Kidney epithelial cell (primary cell): Measurements from ENCODE around the gene UPB1. TPM values are rescaled to one million over a fixed set of nuclear protein-coding genes. Genes with fewer than 3 reads are reported as not detected.

Experiments used
- DNase-seq: peaks from one replicate; pipeline ENCODE4 v3.0.0-alpha.2; 2010; ENCODE audit warnings: low read depth
- H3K27me3 ChIP-seq: 2 replicates; pipeline ENCODE4 v1.6.0; 2011; ENCODE audit warnings: low read length; ENCODE audit not compliant: control insufficient read depth, insufficient read depth
- H3K36me3 ChIP-seq: 2 replicates; pipeline ENCODE4 v1.5.1; 2011; ENCODE audit warnings: low read length; ENCODE audit not compliant: control insufficient read depth, insufficient read depth
- H3K4me3 ChIP-seq: 2 replicates; pipeline ENCODE4 v1.5.1; 2011; ENCODE audit warnings: low read depth, mild to moderate bottlenecking, control low read depth, low read length
- total RNA-seq: library from RNA; depleted of rRNA; stranded (reverse); fragments of >200 nt; gene quantifications from 2 replicates; pipeline ENCODE4 v1.2.3, GENCODE V29; 2015
- TF ChIP-seq, protein P1 (sequence below): IDR thresholded peaks from 2 replicates; pipeline ENCODE4 v1.5.1; 2011; ENCODE audit warnings: mild to moderate bottlenecking, moderate library complexity, low read length, control low read depth, inconsistent platforms; ENCODE audit not compliant: insufficient read depth, poor library complexity, severe bottlenecking

The UPB1 gene
- total RNA-seq, 1 donor from 2014 or later: not detected

DNA sequence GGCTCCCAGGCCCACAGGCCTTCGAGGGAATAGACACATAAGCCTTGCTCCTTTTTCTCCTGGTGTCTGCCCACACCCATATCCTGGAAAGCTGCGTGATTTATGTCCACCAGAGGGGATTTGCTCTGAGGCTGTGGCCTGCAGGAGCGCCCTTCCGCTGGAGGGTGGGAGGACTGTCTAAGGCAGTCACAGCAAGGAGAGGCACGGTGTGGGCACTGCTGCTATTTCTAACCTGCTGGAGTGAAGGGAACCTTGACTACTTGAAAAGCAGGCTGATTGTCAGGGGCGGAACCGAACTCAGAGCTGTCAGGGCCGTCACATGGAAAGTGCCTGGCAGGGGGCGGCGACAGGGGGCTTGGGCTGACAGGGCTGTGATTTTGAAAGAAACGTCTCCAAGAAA is 3.7 kb downstream of the UPB1 start:
- TF ChIP-seq, protein P1, sequence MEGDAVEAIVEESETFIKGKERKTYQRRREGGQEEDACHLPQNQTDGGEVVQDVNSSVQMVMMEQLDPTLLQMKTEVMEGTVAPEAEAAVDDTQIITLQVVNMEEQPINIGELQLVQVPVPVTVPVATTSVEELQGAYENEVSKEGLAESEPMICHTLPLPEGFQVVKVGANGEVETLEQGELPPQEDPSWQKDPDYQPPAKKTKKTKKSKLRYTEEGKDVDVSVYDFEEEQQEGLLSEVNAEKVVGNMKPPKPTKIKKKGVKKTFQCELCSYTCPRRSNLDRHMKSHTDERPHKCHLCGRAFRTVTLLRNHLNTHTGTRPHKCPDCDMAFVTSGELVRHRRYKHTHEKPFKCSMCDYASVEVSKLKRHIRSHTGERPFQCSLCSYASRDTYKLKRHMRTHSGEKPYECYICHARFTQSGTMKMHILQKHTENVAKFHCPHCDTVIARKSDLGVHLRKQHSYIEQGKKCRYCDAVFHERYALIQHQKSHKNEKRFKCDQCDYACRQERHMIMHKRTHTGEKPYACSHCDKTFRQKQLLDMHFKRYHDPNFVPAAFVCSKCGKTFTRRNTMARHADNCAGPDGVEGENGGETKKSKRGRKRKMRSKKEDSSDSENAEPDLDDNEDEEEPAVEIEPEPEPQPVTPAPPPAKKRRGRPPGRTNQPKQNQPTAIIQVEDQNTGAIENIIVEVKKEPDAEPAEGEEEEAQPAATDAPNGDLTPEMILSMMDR: no peak
- Histone ChIP-seq H3K4me3 (no peak overlapping the region), H3K36me3 (no peaks in the 10 kb centered on the region), H3K27me3 (peaks cover 19% of the 10 kb centered on the region)
- no peak for DNase-seq

DNA sequence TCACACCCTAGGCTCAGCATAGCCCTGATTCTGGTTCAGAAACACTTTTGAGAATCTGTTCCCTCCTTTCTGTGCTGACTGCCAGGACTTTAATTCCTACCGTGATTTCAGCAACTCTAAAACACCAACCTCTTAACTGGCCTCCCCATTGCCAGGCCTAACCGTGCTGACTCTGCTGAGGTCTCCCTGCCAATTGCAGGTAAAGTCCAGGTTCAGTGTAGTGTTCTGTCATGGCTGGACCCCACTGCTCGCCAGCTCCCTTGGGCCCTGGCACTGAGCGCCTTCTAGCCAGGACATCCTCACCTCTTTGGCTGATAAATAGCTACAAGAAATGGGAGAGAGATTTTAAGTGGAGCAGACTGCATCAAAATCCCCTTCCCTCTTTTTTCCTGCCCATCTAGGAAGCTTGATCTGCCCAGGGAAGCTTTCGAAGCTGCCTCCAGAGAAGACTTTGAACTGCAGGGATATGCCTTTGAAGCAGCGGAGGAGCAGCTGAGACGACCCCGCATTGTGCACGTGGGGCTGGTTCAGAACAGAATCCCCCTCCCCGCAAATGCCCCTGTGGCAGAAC is 4.7 kb downstream of the UPB1 start:
- DNase-seq: no peak
- Histone ChIP-seq H3K27me3 (peaks cover 10% of the 10 kb centered on the region), H3K36me3 (no peaks in the 10 kb centered on the region), H3K4me3 (no peak overlapping the region)
- TF ChIP-seq, protein P1: no peak

DNA sequence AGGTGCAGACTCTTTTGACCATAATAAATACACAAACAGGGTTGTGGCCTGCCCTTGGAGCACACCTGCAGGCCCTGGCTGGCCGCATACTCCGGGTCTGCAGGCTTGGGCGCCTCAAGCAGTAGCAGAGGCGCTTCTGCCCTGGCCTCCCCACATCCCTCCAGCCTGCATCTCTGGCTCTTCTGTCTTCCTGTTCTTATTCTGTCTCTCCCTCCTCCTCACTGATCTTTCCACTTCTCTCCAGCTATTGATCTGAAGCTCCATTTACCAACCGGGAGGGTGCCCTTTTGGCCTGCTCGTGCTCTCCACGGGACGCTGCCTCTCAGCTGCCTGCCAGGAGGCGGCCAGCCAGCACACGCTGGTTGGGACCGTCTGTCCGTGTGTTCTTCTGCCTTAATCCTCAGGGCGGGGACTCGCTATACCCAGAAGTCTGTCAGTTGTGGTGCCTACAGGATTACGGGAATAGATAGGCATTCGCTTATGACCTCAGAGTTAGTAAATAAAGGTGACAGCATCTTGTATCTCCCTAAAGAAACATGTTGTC is 5.2 kb downstream of the UPB1 start:
- no peak for DNase-seq
- H3K4me3 ChIP-seq: no peak overlapping the region
- TF ChIP-seq, protein P1: no peak
- no peaks in the 10 kb centered on the region for H3K36me3 ChIP-seq
- H3K27me3 ChIP-seq: peaks cover 4% of the 10 kb centered on the region

DNA sequence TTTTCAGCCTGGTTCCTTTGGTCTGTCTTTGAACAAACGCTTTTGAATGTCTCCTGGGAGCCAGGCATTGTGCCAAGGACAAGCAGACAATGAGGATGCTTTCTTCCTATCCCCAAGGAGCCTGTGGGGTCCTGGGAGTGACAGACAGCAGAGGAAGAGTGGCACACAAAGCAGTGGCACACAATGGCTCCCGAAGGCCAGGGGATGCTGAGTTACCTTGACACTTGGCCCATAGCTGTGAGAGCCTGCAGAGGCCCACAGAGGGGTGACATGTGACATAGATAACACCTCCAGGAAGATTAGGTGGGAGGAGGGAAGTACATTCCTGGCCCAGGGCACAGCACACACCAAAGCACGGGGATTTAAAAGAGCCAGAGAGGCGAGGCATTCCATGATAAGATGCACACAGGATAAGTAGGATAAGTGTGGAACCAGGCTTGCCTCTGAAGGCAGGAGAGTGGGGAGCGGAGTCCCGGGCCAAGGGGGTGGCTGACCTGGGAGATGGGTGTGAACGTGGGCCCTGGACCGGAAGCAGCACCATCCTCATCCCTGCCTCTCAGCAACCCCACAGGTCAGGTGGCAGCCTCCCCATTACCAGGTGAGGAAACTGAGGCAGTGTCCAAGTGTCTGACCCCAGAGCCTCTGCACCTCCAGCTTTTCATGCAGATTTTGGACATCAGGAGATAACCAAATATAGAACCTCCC is 6.3 kb downstream of the UPB1 start:
- TF ChIP-seq, protein P1: no peak
- no peaks in the 10 kb centered on the region for H3K36me3 ChIP-seq
- DNase-seq: no peak
- H3K27me3 ChIP-seq: no peaks in the 10 kb centered on the region
- no peak overlapping the region for H3K4me3 ChIP-seq

- Histone ChIP-seq H3K36me3 (no peaks in the 10 kb centered on the region), H3K27me3 (no peaks in the 10 kb centered on the region), H3K4me3 (no peak overlapping the region)
- no peak for DNase-seq
- TF ChIP-seq, protein P1: no peak
Observed at GRCh38 chr22:24502034-24502433, 6.9 kb downstream of the UPB1 start.
